GM19193 (cell line): ENCODE measurements around the gene C1orf105.

Experiments
- POLR2A ChIP-seq: IDR thresholded peaks from 4 replicates; pipeline ENCODE4 v1.6.1; 2011; ENCODE audit not compliant: insufficient read depth, insufficient read length; ENCODE audit errors: extremely low read depth

Gene C1orf105

GRCh38 chr1:172402878-172403569 lies 17.5 kb upstream of the C1orf105 start:
- no peak for TF ChIP-seq POLR2A

GRCh38 chr1:172404121-172404520 lies 16.4 kb upstream of the C1orf105 start:
- TF ChIP-seq POLR2A: no peak

GRCh38 chr1:172405912-172406311 lies 14.6 kb upstream of the C1orf105 start:
- no peak for TF ChIP-seq POLR2A

- TF ChIP-seq POLR2A: no peak
Observed at GRCh38 chr1:172406968-172407367, 13.5 kb upstream of the C1orf105 start.

- TF ChIP-seq POLR2A: no peak
Observed at GRCh38 chr1:172408958-172409357, 11.5 kb upstream of the C1orf105 start.

- no peak for TF ChIP-seq POLR2A
Observed at GRCh38 chr1:172410027-172410426, 10.5 kb upstream of the C1orf105 start.

GRCh38 chr1:172411791-172412338 lies 8.6 kb upstream of the C1orf105 start:
- TF ChIP-seq POLR2A: no peak

- TF ChIP-seq POLR2A: no peak
Observed at GRCh38 chr1:172414331-172414730, 6.2 kb upstream of the C1orf105 start.

- TF ChIP-seq POLR2A: no peak
Observed at GRCh38 chr1:172416496-172417035, 3.9 kb upstream of the C1orf105 start.

- no peak for TF ChIP-seq POLR2A
Observed at GRCh38 chr1:172417557-172417956, 2.9 kb upstream of the C1orf105 start.

GRCh38 chr1:172421974-172422604 lies 1.6 kb downstream of the C1orf105 start:
- no peak for TF ChIP-seq POLR2A

- no peak for TF ChIP-seq POLR2A
Observed at GRCh38 chr1:172423336-172423735, 2.9 kb downstream of the C1orf105 start.

- TF ChIP-seq POLR2A: no peak
Observed at GRCh38 chr1:172425339-172425738, 4.9 kb downstream of the C1orf105 start.

- no peak for TF ChIP-seq POLR2A
Observed at GRCh38 chr1:172427191-172427590, 6.7 kb downstream of the C1orf105 start.

- TF ChIP-seq POLR2A: no peak
Observed at GRCh38 chr1:172429331-172430127, 9.0 kb downstream of the C1orf105 start.
